GM19397 (cell line): ENCODE measurements around the gene CSTPP1.

ENCODE experiments used
- ATAC-seq: cut with Tn5 transposase; IDR thresholded peaks from one replicate; pipeline ENCODE4 v1.9.1; 2021; ENCODE audit warnings: mild to moderate bottlenecking, moderate library complexity; ENCODE audit not compliant: unreplicated experiment

Gene CSTPP1

GRCh38 chr11:47176328-47177228 is 240.0 kb downstream of the CSTPP1 start, which contains the start of gene ARFGAP2:
TSS of gene ARFGAP2 (minus strand) at chr11:47176879. CDS start at chr11:47176853, 26 bp downstream.
- ATAC-seq = peak; percentile 92

- peak; percentile 37 for ATAC-seq
These were observed 240.8 kb downstream of the CSTPP1 start for GRCh38 chr11:47177229-47177845.

- no peak for ATAC-seq
These were observed 241.3 kb downstream of the CSTPP1 start for GRCh38 chr11:47177846-47178245.

GRCh38 chr11:47178316-47178715 is 241.8 kb downstream of the CSTPP1 start:
- ATAC-seq = no peak

GRCh38 chr11:47178737-47179654 is 242.4 kb downstream of the CSTPP1 start:
- no peak for ATAC-seq

GRCh38 chr11:47179655-47179991 is 243.1 kb downstream of the CSTPP1 start:
- no peak for ATAC-seq

GRCh38 chr11:47180006-47180787 is 243.6 kb downstream of the CSTPP1 start:
- ATAC-seq = no peak

GRCh38 chr11:47181271-47181670 is 244.7 kb downstream of the CSTPP1 start:
- no peak for ATAC-seq

GRCh38 chr11:47182380-47182779 is 245.8 kb downstream of the CSTPP1 start:
- no peak for ATAC-seq

GRCh38 chr11:47183031-47183856 is 246.7 kb downstream of the CSTPP1 start:
- no peak for ATAC-seq

GRCh38 chr11:47183969-47184368 is 247.4 kb downstream of the CSTPP1 start:
- no peak for ATAC-seq

GRCh38 chr11:47184711-47185304 is 248.2 kb downstream of the CSTPP1 start:
- ATAC-seq = no peak

- no peak for ATAC-seq
These were observed 248.9 kb downstream of the CSTPP1 start for GRCh38 chr11:47185305-47186075.

GRCh38 chr11:47186076-47186699 is 249.6 kb downstream of the CSTPP1 start, which contains the start of gene PACSIN3:
TSS of gene PACSIN3 (minus strand) at chr11:47186434. CDS start at chr11:47182727, 3,707 bp downstream.
- ATAC-seq = peak; percentile 43

GRCh38 chr11:47186700-47187695 is 250.4 kb downstream of the CSTPP1 start:
- ATAC-seq = no peak

GRCh38 chr11:47187723-47188122 is 251.2 kb downstream of the CSTPP1 start:
- no peak for ATAC-seq

- no peak for ATAC-seq
These were observed 251.7 kb downstream of the CSTPP1 start for GRCh38 chr11:47188259-47188658.
